Activated naive CD8-positive, alpha-beta T cell treated with anti-CD3 and anti-CD28 coated beads, Interleukin-2, amount 50 U/mL, for 16 hours (primary cell): ENCODE results near the gene P3R3URF.
"Not testable (repeated sequence)": the region's sequence is repeated elsewhere in the genome, so short reads cannot be mapped to it uniquely, and the experiment has no call there.

Source experiments
- DNase-seq: peaks from one replicate; pipeline ENCODE4 v3.0.0-alpha.2; 2020; ENCODE audit warnings: low read depth, low spot score

P3R3URF gene

GRCh38 chr1:46176211-46176865 lies at the start of gene P3R3URF:
Gene P3R3URF (minus strand): TSS chr1:46176488. CDS start chr1:46176471, 17 bp downstream.
- DNase-seq = no peak

GRCh38 chr1:46224966-46225365 lies 48.7 kb upstream of the P3R3URF start:
- no peak for DNase-seq

GRCh38 chr1:46223472-46223943 lies 47.2 kb upstream of the P3R3URF start:
- no peak for DNase-seq

GRCh38 chr1:46223055-46223454 lies 46.8 kb upstream of the P3R3URF start:
- not testable (repeated sequence) for DNase-seq

- no peak for DNase-seq
Observed at GRCh38 chr1:46221749-46222148, 45.5 kb upstream of the P3R3URF start.

GRCh38 chr1:46220808-46221207 lies 44.5 kb upstream of the P3R3URF start:
- DNase-seq = no peak

- DNase-seq = no peak
Observed at GRCh38 chr1:46219551-46220520, 43.5 kb upstream of the P3R3URF start.

GRCh38 chr1:46218443-46218842 lies 42.2 kb upstream of the P3R3URF start:
- DNase-seq = no peak

- DNase-seq = no peak
Observed at GRCh38 chr1:46215504-46215903, 39.2 kb upstream of the P3R3URF start.

- DNase-seq = no peak
Observed at GRCh38 chr1:46211051-46211450, 34.8 kb upstream of the P3R3URF start.

GRCh38 chr1:46210561-46210960 lies 34.3 kb upstream of the P3R3URF start:
- DNase-seq = no peak

- DNase-seq = no peak
Observed at GRCh38 chr1:46206399-46206798, 30.1 kb upstream of the P3R3URF start.

- no peak for DNase-seq
Observed at GRCh38 chr1:46205791-46206190, 29.5 kb upstream of the P3R3URF start.

GRCh38 chr1:46205141-46205540 lies 28.9 kb upstream of the P3R3URF start:
- DNase-seq = no peak

- no peak for DNase-seq
Observed at GRCh38 chr1:46204406-46204742, 28.1 kb upstream of the P3R3URF start.

GRCh38 chr1:46203738-46204405 lies 27.6 kb upstream of the P3R3URF start:
- DNase-seq = no peak

- no peak for DNase-seq
Observed at GRCh38 chr1:46199233-46199749, 23.0 kb upstream of the P3R3URF start.

GRCh38 chr1:46197964-46198811 lies 21.9 kb upstream of the P3R3URF start, which contains the start of gene POMGNT1:
Gene POMGNT1 (minus strand): TSS chr1:46198434. CDS start chr1:46197821, 613 bp downstream.
- DNase-seq = peak; percentile 58

- no peak for DNase-seq
Observed at GRCh38 chr1:46197560-46197963, 21.3 kb upstream of the P3R3URF start.

GRCh38 chr1:46196609-46197008 lies 20.3 kb upstream of the P3R3URF start:
- no peak for DNase-seq

- no peak for DNase-seq
Observed at GRCh38 chr1:46194641-46195193, 18.4 kb upstream of the P3R3URF start.
